SK-N-MC (cell line): ENCODE data around the gene FBXL16.
"Not testable (repeated sequence)": the region's sequence is repeated elsewhere in the genome, so short reads cannot be mapped to it uniquely, and the experiment has no call there.

Experiments used
- DNase-seq: peaks from one replicate; pipeline ENCODE4 v3.0.0-alpha.2; 2011; ENCODE audit warnings: low read depth, low spot score
- H3K27ac ChIP-seq: fragments of 200-600 bp; sonication (generic); 2 replicates; pipeline ENCODE4 v1.5.1; 2016; ENCODE audit warnings: mixed run types
- H3K36me3 ChIP-seq: fragments of 200-600 bp; sonication (generic); 2 replicates; pipeline ENCODE4 v1.6.1; 2017; ENCODE audit warnings: antibody characterized with exemption, low read length, mixed read lengths; ENCODE audit not compliant: insufficient read depth
- H3K4me3 ChIP-seq: fragments of 200-600 bp; sonication (generic); 2 replicates; pipeline ENCODE4 v1.5.1; 2016
- H3K9ac ChIP-seq: fragments of 200-600 bp; sonication (generic); 2 replicates; pipeline ENCODE4 v1.8.0; 2017; ENCODE audit warnings: mixed run types, mixed read lengths; ENCODE audit not compliant: insufficient read length
- H3K9me3 ChIP-seq: fragments of 200-600 bp; sonication (generic); 2 replicates; pipeline ENCODE4 v1.6.1; 2017; ENCODE audit warnings: low read depth, mild to moderate bottlenecking, antibody characterized with exemption, low read length, moderate library complexity, mixed read lengths
- EZH2 ChIP-seq: fragments of 200-600 bp; sonication (generic); IDR thresholded peaks from one replicate; pipeline ENCODE4 v1.6.1; 2017; ENCODE audit warnings: antibody characterized with exemption
- FOXP2 ChIP-seq: optimal IDR thresholded peaks from 2 replicates; pipeline ENCODE3; 2011; ENCODE audit warnings: mild to moderate bottlenecking, moderate library complexity; ENCODE audit not compliant: insufficient read depth; ENCODE audit errors: extremely low read length, control extremely low read depth
- POLR2AphosphoS5 ChIP-seq: IDR thresholded peaks from 2 replicates; pipeline ENCODE4 v1.6.1; 2012; ENCODE audit warnings: mild to moderate bottlenecking, low read depth, low read length, borderline replicate concordance

FBXL16 gene

GRCh38 chr16:746637-747036 lies 41.0 kb upstream of the FBXL16 start:
- no peaks in the 10 kb centered on the region for H3K9me3 ChIP-seq
- DNase-seq = no peak
- no peak overlapping the region for H3K4me3 ChIP-seq
- no peak overlapping the region for H3K27ac ChIP-seq
- H3K36me3 ChIP-seq = no peaks in the 10 kb centered on the region
- TF ChIP-seq FOXP2 = no peak
- TF ChIP-seq POLR2AphosphoS5 = no peak
- no peak for TF ChIP-seq EZH2
- H3K9ac ChIP-seq = no peak overlapping the region

GRCh38 chr16:745739-746138 lies 40.1 kb upstream of the FBXL16 start:
- TF ChIP-seq POLR2AphosphoS5 = no peak
- no peak for TF ChIP-seq EZH2
- no peak for TF ChIP-seq FOXP2
- no peak for DNase-seq
- Histone ChIP-seq H3K9me3 (no peaks in the 10 kb centered on the region), H3K27ac (no peak overlapping the region), H3K9ac (no peak overlapping the region), H3K36me3 (no peaks in the 10 kb centered on the region), H3K4me3 (no peak overlapping the region)

GRCh38 chr16:743794-744500 lies 38.3 kb upstream of the FBXL16 start:
- no peak overlapping the region for H3K9ac ChIP-seq

GRCh38 chr16:742894-743293 lies 37.3 kb upstream of the FBXL16 start:
- not testable (repeated sequence) for DNase-seq, H3K27ac ChIP-seq, H3K4me3 ChIP-seq, H3K36me3 ChIP-seq, H3K9ac ChIP-seq, H3K9me3 ChIP-seq

More at GRCh38 chr16:743794-744500, 38.3 kb upstream of the FBXL16 start:
- Histone ChIP-seq H3K27ac (no peak overlapping the region), H3K36me3 (no peaks in the 10 kb centered on the region), H3K9me3 (no peaks in the 10 kb centered on the region), H3K4me3 (no peak overlapping the region)
- TF ChIP-seq EZH2 = no peak
- no peak for TF ChIP-seq POLR2AphosphoS5
- TF ChIP-seq FOXP2 = no peak
- DNase-seq = no peak

- no peaks in the 10 kb centered on the region; the same call in 1 of the 2 replicates for H3K36me3 ChIP-seq
- H3K9ac ChIP-seq = no peak overlapping the region
- no peak overlapping the region for H3K27ac ChIP-seq
- H3K9me3 ChIP-seq = no peaks in the 10 kb centered on the region
- TF ChIP-seq POLR2AphosphoS5 = no peak
- no peak for TF ChIP-seq FOXP2
- no peak for TF ChIP-seq EZH2
- H3K4me3 ChIP-seq = no peak overlapping the region
- no peak for DNase-seq
Observed at GRCh38 chr16:741986-742629, 36.5 kb upstream of the FBXL16 start.

- TF ChIP-seq FOXP2 (peak; percentile 60), POLR2AphosphoS5 (peak; percentile 77), EZH2 (no peak)
- no peak within 1 kb of the TSS for H3K27ac ChIP-seq
- H3K9ac ChIP-seq = peak within 1 kb of the TSS; percentile 92
- no peaks in the 10 kb centered on the region; the same call in 1 of the 2 replicates for H3K36me3 ChIP-seq
- H3K9me3 ChIP-seq = no peaks in the 10 kb centered on the region
- peak within 1 kb of the TSS; percentile 88 for H3K4me3 ChIP-seq
- peak; percentile 22 for DNase-seq
Observed at GRCh38 chr16:740764-741505, 35.3 kb upstream of the FBXL16 start, which contains the start of gene CIAO3. Gene CIAO3, minus strand, starts transcription at chr16:740997. Its CDS starts 12 bp downstream, at chr16:740985.

- no peak for DNase-seq
- Histone ChIP-seq H3K36me3 (no peaks in the 10 kb centered on the region; the same call in 1 of the 2 replicates), H3K27ac (no peak overlapping the region), H3K4me3 (peak overlapping the region; percentile 88), H3K9me3 (no peaks in the 10 kb centered on the region), H3K9ac (peak overlapping the region; percentile 92)
- TF ChIP-seq FOXP2 = no peak
- TF ChIP-seq POLR2AphosphoS5 = no peak
- TF ChIP-seq EZH2 = no peak
Observed at GRCh38 chr16:740459-740763, 34.8 kb upstream of the FBXL16 start.

GRCh38 chr16:739560-740458 lies 34.2 kb upstream of the FBXL16 start:
- H3K27ac ChIP-seq = no peak overlapping the region

More at GRCh38 chr16:739560-740458, 34.2 kb upstream of the FBXL16 start:
- TF ChIP-seq EZH2 = no peak
- no peak for TF ChIP-seq FOXP2
- no peak for TF ChIP-seq POLR2AphosphoS5
- no peaks in the 10 kb centered on the region; the same call in 1 of the 2 replicates for H3K36me3 ChIP-seq
- DNase-seq = no peak
- peak overlapping the region; percentile 92 for H3K9ac ChIP-seq
- peak overlapping the region; percentile 88 for H3K4me3 ChIP-seq
- H3K9me3 ChIP-seq = no peaks in the 10 kb centered on the region
